Measurements from ENCODE around the gene EPHA4. TPM values are rescaled to one million over a fixed set of nuclear protein-coding genes. Genes with fewer than 3 reads are reported as not detected.

EPHA4 gene
- total RNA-seq, 2 donors from 2014 or later, result 8.9 to 17.1 TPM

- intact Hi-C loops (cut with DNase I), result no loop called here
- H3K36me3 ChIP-seq, result no peaks in the 10 kb centered on the region
- H3K9me3 ChIP-seq, result no peaks in the 10 kb centered on the region
- H3K4me1 ChIP-seq, result no peaks in the 10 kb centered on the region
- H3K4me3 ChIP-seq, result no peak overlapping the region
- no peak for DNase-seq
- H3K27me3 ChIP-seq, result no peaks in the 10 kb centered on the region
- no peak for TF ChIP-seq CTCF (IDR thresholded peaks at IDR 0.05)
- H3K27ac ChIP-seq, result no peak overlapping the region
- no peak overlapping the region for H3K9ac ChIP-seq (ENCODE audit: low read depth in 2 of 2, low read length in 2 of 2)
Measured at GRCh38 chr2:221492636-221493035, 79.5 kb downstream of the EPHA4 start.

- Histone ChIP-seq H3K9ac (ENCODE audit: low read depth in 2 of 2, low read length in 2 of 2) (no peak overlapping the region), H3K27me3 (no peaks in the 10 kb centered on the region), H3K4me3 (no peak overlapping the region), H3K27ac (no peak overlapping the region), H3K36me3 (no peaks in the 10 kb centered on the region), H3K9me3 (no peaks in the 10 kb centered on the region), H3K4me1 (no peaks in the 10 kb centered on the region)
- DNase-seq, result no peak
- intact Hi-C loops (cut with DNase I), result no loop called here
- no peak for TF ChIP-seq CTCF (IDR thresholded peaks at IDR 0.05)
Measured at GRCh38 chr2:221490506-221491060, 81.5 kb downstream of the EPHA4 start.

- H3K4me3 ChIP-seq, result no peak overlapping the region
- intact Hi-C loops (cut with DNase I), result loop anchor here (10.0 kb wide), 1 partner anchor 77 kb away; no protein-coding TSS in a partner anchor
- H3K27me3 ChIP-seq, result no peaks in the 10 kb centered on the region
- no peak for DNase-seq
- peak overlapping the region; percentile 14 for H3K27ac ChIP-seq
- H3K4me1 ChIP-seq, result no peaks in the 10 kb centered on the region
- no peak for TF ChIP-seq CTCF (IDR thresholded peaks at IDR 0.05)
- H3K9ac ChIP-seq (ENCODE audit: low read depth in 2 of 2, low read length in 2 of 2), result no peak overlapping the region
- H3K9me3 ChIP-seq, result no peaks in the 10 kb centered on the region
- no peaks in the 10 kb centered on the region for H3K36me3 ChIP-seq
Measured at GRCh38 chr2:221488136-221488807, 83.8 kb downstream of the EPHA4 start.

GRCh38 chr2:221486106-221486505 is 86.0 kb downstream of the EPHA4 start:
- no peaks in the 10 kb centered on the region for H3K36me3 ChIP-seq
- H3K27ac ChIP-seq, result no peak overlapping the region
- TF ChIP-seq CTCF (IDR thresholded peaks at IDR 0.05), result no peak
- H3K9me3 ChIP-seq, result no peaks in the 10 kb centered on the region
- H3K4me3 ChIP-seq, result no peak overlapping the region
- H3K9ac ChIP-seq (ENCODE audit: low read depth in 2 of 2, low read length in 2 of 2), result no peak overlapping the region
- intact Hi-C loops (cut with DNase I), result loop anchor here (10.0 kb wide), 1 partner anchor 79 kb away; no protein-coding TSS in a partner anchor
- no peak for DNase-seq
- H3K4me1 ChIP-seq, result no peaks in the 10 kb centered on the region
- H3K27me3 ChIP-seq, result no peaks in the 10 kb centered on the region

GRCh38 chr2:221485503-221485870 is 86.6 kb downstream of the EPHA4 start:
- Histone ChIP-seq H3K27ac (no peak overlapping the region), H3K4me3 (no peak overlapping the region), H3K36me3 (no peaks in the 10 kb centered on the region), H3K27me3 (no peaks in the 10 kb centered on the region), H3K4me1 (no peaks in the 10 kb centered on the region), H3K9me3 (no peaks in the 10 kb centered on the region), H3K9ac (ENCODE audit: low read depth in 2 of 2, low read length in 2 of 2) (no peak overlapping the region)
- TF ChIP-seq CTCF (IDR thresholded peaks at IDR 0.05), result no peak
- DNase-seq, result no peak
- intact Hi-C loops (cut with DNase I), result loop anchor here (10.0 kb wide), 1 partner anchor 79 kb away; no protein-coding TSS in a partner anchor
